ENCODE measurements around the gene AP2A1. TPM values are rescaled to one million over a fixed set of nuclear protein-coding genes. Genes with fewer than 3 reads are reported as not detected.

Gene AP2A1
- total and polyA plus RNA-seq, 2 donors (not counting 3 experiments of a cell fraction or from before 2014, with no cell fraction given): 108 to 113 TPM

- H3K4me1 ChIP-seq (ENCODE audit: control insufficient read depth, extremely low read depth, insufficient read depth, low read length): peaks cover 26% of the 10 kb centered on the region
- no peaks in the 10 kb centered on the region for H3K9me3 ChIP-seq (replicated peaks; ENCODE audit: control insufficient read depth, insufficient read depth, low read length)
- no TSS peak for BruUV-seq (replicated peaks)
- H3K27ac ChIP-seq (ENCODE audit: insufficient read depth, low read depth, low read length): no peak overlapping the region
- no peaks in the 10 kb centered on the region for H3K27me3 ChIP-seq (ENCODE audit: control insufficient read depth in 2 of 2, insufficient read depth in 2 of 2, low read length in 2 of 2)
- dilution Hi-C loops (cut with MboI; ENCODE audit: extremely low pct_ligation_motif_present, low sequenced_read_pairs): no loop called here
- peaks cover 25% of the 10 kb centered on the region for H3K79me2 ChIP-seq (ENCODE audit: control insufficient read depth, insufficient read depth, low read length)
- no peak for TF ChIP-seq MYC (IDR thresholded peaks at IDR 0.05; ENCODE audit: low read depth, low read length)
- no peak for TF ChIP-seq JUN (IDR thresholded peaks at IDR 0.05; ENCODE audit: borderline replicate concordance, insufficient read depth, insufficient read length, low read depth)
- no peak for TF ChIP-seq GATA2 (IDR thresholded peaks at IDR 0.05; ENCODE audit: insufficient read depth, insufficient read length, low read depth, low read length)
- no peak for TF ChIP-seq EZH2 (IDR thresholded peaks at IDR 0.05; ENCODE audit: borderline replicate concordance, low read depth, low read length, severe bottlenecking)
- no peak for TF ChIP-seq MAX (IDR thresholded peaks at IDR 0.05; ENCODE audit: insufficient read depth, insufficient read length)
- no peak for TF ChIP-seq FOS (IDR thresholded peaks at IDR 0.05; ENCODE audit: borderline replicate concordance, insufficient read depth, low read length)
- TF ChIP-seq POLR2A (IDR thresholded peaks at IDR 0.05; ENCODE audit: low read depth, low read length): no peak
- no peak for TF ChIP-seq POLR2AphosphoS5 (IDR thresholded peaks at IDR 0.05; ENCODE audit: insufficient read depth, low read depth, low read length)
- no peak for TF ChIP-seq CTCF (IDR thresholded peaks at IDR 0.05; ENCODE audit: extremely low read depth in 1 of 2, insufficient read depth in 1 of 2, low read depth in 1 of 2, low read length in 2 of 2)
- no peaks in the 10 kb centered on the region for H4K20me1 ChIP-seq (replicated peaks; ENCODE audit: control insufficient read depth, extremely low read depth, insufficient read depth, low read length)
- intact Hi-C loops (cut with micrococcal nuclease): no loop called here
- peaks cover 2 to 50% of the 10 kb centered on the region in 2 experiments for H3K36me3 ChIP-seq (ENCODE audit: control insufficient read depth in 2 of 2, extremely low read depth in 1 of 2, insufficient read depth in 2 of 2, low read length in 2 of 2)
- H3K4me3 ChIP-seq (replicated peaks in 1 of 3; ENCODE audit: insufficient read depth in 1 of 3, low read depth in 1 of 3, low read length in 3 of 3): no peak overlapping the region
- no peak overlapping the region for H3K9ac ChIP-seq (replicated peaks; ENCODE audit: extremely low read depth, insufficient read depth, low read length)
- no peak overlapping the region for H3K4me2 ChIP-seq (ENCODE audit: insufficient read depth, low read length)
- POLR2A ChIA-PET: interaction anchor here (1.6 kb wide), 1 partner anchor 13 kb away, joined by 4 read pairs; no protein-coding TSS in a partner anchor
- no peak for DNase-seq (ENCODE audit: low read depth, low spot score)
- H3K9me1 ChIP-seq (replicated peaks; ENCODE audit: control insufficient read depth, extremely low read depth, insufficient read depth, low read length): no peaks in the 10 kb centered on the region
- H2AFZ ChIP-seq (ENCODE audit: low read depth, low read length): no peak overlapping the region
- FAIRE-seq: no peak
- CTCF ChIA-PET: no interaction called here
Measured at GRCh38 chr19:49856574-49857021, 89.8 kb downstream of the AP2A1 start.

Small RNA genes lying within 50 kb of the gene (microRNA-seq; reads per million reads assigned to microRNA genes)
- 2.3 reads per million for gene MIR4749 (ENCODE audit: borderline number of aligned reads, borderline replicate concordance)
- gene MIR6799 (ENCODE audit: borderline number of aligned reads, borderline replicate concordance): not detected
- not detected for gene MIR6800 (ENCODE audit: borderline number of aligned reads, borderline replicate concordance)

Small RNA genes lying within 50 kb of the gene (small RNA-seq; reads per million reads assigned to genes)
- gene MIR4749 (ENCODE audit: insufficient read depth, insufficient read length, low read depth, low replicate concordance) (not detected), gene MIR6799 (ENCODE audit: insufficient read depth, insufficient read length, low read depth, low replicate concordance) (not detected), gene RNU6-841P (ENCODE audit: insufficient read depth, insufficient read length, low read depth, low replicate concordance) (not detected)

Other genes with a start within 250 kb of the AP2A1 start
- 94.4 and 96.1 TPM in 2 replicates for gene RCN3, start 239.0 kb upstream of the AP2A1 start, total RNA-seq
- 52.7 and 68.3 TPM in 2 replicates for gene RCN3, start 239.0 kb upstream of the AP2A1 start, polyA plus RNA-seq
- 77.5 and 79.8 TPM in 2 replicates for gene NOSIP, start 186.4 kb upstream of the AP2A1 start, total RNA-seq
- 128 and 199 TPM in 2 replicates for gene NOSIP, start 186.4 kb upstream of the AP2A1 start, polyA plus RNA-seq
- gene PRRG2, start 185.7 kb upstream of the AP2A1 start, total RNA-seq: 1.5 and 2.6 TPM in 2 replicates
- 2.9 and 3.0 TPM in 2 replicates for gene PRRG2, start 185.7 kb upstream of the AP2A1 start, polyA plus RNA-seq
- 35.6 and 37.0 TPM in 2 replicates for gene PRR12, start 175.8 kb upstream of the AP2A1 start, total RNA-seq
- gene PRR12, start 175.8 kb upstream of the AP2A1 start, polyA plus RNA-seq: 1.6 and 1.9 TPM in 2 replicates
- gene RRAS, start 126.9 kb upstream of the AP2A1 start, total RNA-seq: 84.8 and 89.5 TPM in 2 replicates
- 250 and 329 TPM in 2 replicates for gene RRAS, start 126.9 kb upstream of the AP2A1 start, polyA plus RNA-seq
- gene SCAF1, start 124.8 kb upstream of the AP2A1 start, total RNA-seq: 75.8 and 83.8 TPM in 2 replicates
- gene SCAF1, start 124.8 kb upstream of the AP2A1 start, polyA plus RNA-seq: 9.6 and 13.3 TPM in 2 replicates
- 73.5 and 79.1 TPM in 2 replicates for gene IRF3, start 101.1 kb upstream of the AP2A1 start, total RNA-seq
- 64.8 and 92.1 TPM in 2 replicates for gene IRF3, start 101.1 kb upstream of the AP2A1 start, polyA plus RNA-seq
- 52.4 and 58.5 TPM in 2 replicates for gene BCL2L12, start 101.1 kb upstream of the AP2A1 start, total RNA-seq
- gene BCL2L12, start 101.1 kb upstream of the AP2A1 start, polyA plus RNA-seq: 49.8 and 62.2 TPM in 2 replicates
- gene PRMT1, start 89.7 kb upstream of the AP2A1 start, total RNA-seq: 234 and 242 TPM in 2 replicates
- gene PRMT1, start 89.7 kb upstream of the AP2A1 start, polyA plus RNA-seq: 542 and 599 TPM in 2 replicates
- 3.3 and 4.4 TPM in 2 replicates for gene ADM5, start 77.4 kb upstream of the AP2A1 start, total RNA-seq
- gene ADM5, start 77.4 kb upstream of the AP2A1 start, polyA plus RNA-seq: 3.3 and 4.5 TPM in 2 replicates
- gene CPT1C, start 75.9 kb upstream of the AP2A1 start, total RNA-seq: 24.7 and 45.7 TPM in 2 replicates
- 80.8 and 88.3 TPM in 2 replicates for gene CPT1C, start 75.9 kb upstream of the AP2A1 start, polyA plus RNA-seq
- not detected in 2 replicates for gene TSKS, start 3.7 kb upstream of the AP2A1 start, total RNA-seq
- 0.03 TPM in 1 of 2 replicates, not detected in the other for gene TSKS, start 3.7 kb upstream of the AP2A1 start, polyA plus RNA-seq
- 14.0 and 15.3 TPM in 2 replicates for gene FUZ, start 46.3 kb downstream of the AP2A1 start, total RNA-seq
- 12.3 and 14.5 TPM in 2 replicates for gene FUZ, start 46.3 kb downstream of the AP2A1 start, polyA plus RNA-seq
- gene MED25, start 51.3 kb downstream of the AP2A1 start, total RNA-seq: 55.8 and 62.9 TPM in 2 replicates
- gene MED25, start 51.3 kb downstream of the AP2A1 start, polyA plus RNA-seq: 28.3 and 31.7 TPM in 2 replicates
- gene PTOV1, start 84.2 kb downstream of the AP2A1 start, total RNA-seq: 184 and 187 TPM in 2 replicates
- gene PTOV1, start 84.2 kb downstream of the AP2A1 start, polyA plus RNA-seq: 116 and 125 TPM in 2 replicates
- gene PNKP, start 100.6 kb downstream of the AP2A1 start, total RNA-seq: 112 and 114 TPM in 2 replicates
- gene PNKP, start 100.6 kb downstream of the AP2A1 start, polyA plus RNA-seq: 39.4 and 48.4 TPM in 2 replicates
- 61.9 and 64.2 TPM in 2 replicates for gene AKT1S1, start 110.4 kb downstream of the AP2A1 start, total RNA-seq
- gene AKT1S1, start 110.4 kb downstream of the AP2A1 start, polyA plus RNA-seq: 68.3 and 76.8 TPM in 2 replicates
- gene TBC1D17, start 110.7 kb downstream of the AP2A1 start, total RNA-seq: 36.1 and 39.3 TPM in 2 replicates
- gene TBC1D17, start 110.7 kb downstream of the AP2A1 start, polyA plus RNA-seq: 34.2 and 37.4 TPM in 2 replicates
- 5.6 and 9.1 TPM in 2 replicates for gene IL4I1, start 129.9 kb downstream of the AP2A1 start, total RNA-seq
- gene IL4I1, start 129.9 kb downstream of the AP2A1 start, polyA plus RNA-seq: 5.0 and 7.4 TPM in 2 replicates
- gene ATF5, start 162.2 kb downstream of the AP2A1 start, total RNA-seq: 38.0 and 46.0 TPM in 2 replicates
- gene ATF5, start 162.2 kb downstream of the AP2A1 start, polyA plus RNA-seq: 23.2 and 30.4 TPM in 2 replicates
- 83.2 and 93.7 TPM in 2 replicates for gene NUP62, start 162.5 kb downstream of the AP2A1 start, total RNA-seq
- 28.8 and 32.0 TPM in 2 replicates for gene NUP62, start 162.5 kb downstream of the AP2A1 start, polyA plus RNA-seq
- not detected in 2 replicates for gene SIGLEC11, start 194.2 kb downstream of the AP2A1 start, total RNA-seq
- not detected in 2 replicates for gene SIGLEC11, start 194.2 kb downstream of the AP2A1 start, polyA plus RNA-seq